HCT116 (cell line): ENCODE results near the gene EDDM3A. TPM values are rescaled to one million over a fixed set of nuclear protein-coding genes. Genes with fewer than 3 reads are reported as not detected.

Experiments used
- ATAC-seq: fragments of 200-7000 bp; cut with Tn5 transposase; 2 replicates; pipeline ENCODE4 v1.9.1; 2020; ENCODE audit warnings: mild to moderate bottlenecking, moderate library complexity
- BruUV-seq: library from RNA; stranded (reverse); fragments of 400-500 nt; replicated peaks from 2 replicates; lab custom pipeline; 2021; lab: Mats Ljungman, UMichigan
- CTCF ChIA-PET: fragments of 300-600 bp; sonication (Branson Sonifier 250); formaldehyde crosslinking; loops from one replicate; lab custom pipeline; 2021; ENCODE audit warnings: antibody characterized with exemption; lab: Charles Lee
- POLR2A ChIA-PET: fragments of 300-600, 350-600 bp; sonication (Branson Sonifier 250); formaldehyde crosslinking; loops from one replicate; lab custom pipeline; 2021; ENCODE audit warnings: antibody characterized with exemption; lab: Charles Lee
- RAD21 ChIA-PET, 2 experiments: fragments of 300-600 bp; sonication (Branson Sonifier 250); formaldehyde crosslinking; loops; one replicate each; lab custom pipeline; 2023; ENCODE audit warnings: low total read pairs in 2 of 2; ENCODE audit not compliant: uncharacterized antibody in 2 of 2, unreplicated experiment in 2 of 2, low non-redundant PET in 1 of 2; lab: Charles Lee
- DNase-seq: peaks from one replicate; pipeline ENCODE4 v3.0.0-alpha.2; 2010; ENCODE audit warnings: low read depth, low spot score
- H2AFZ ChIP-seq: fragments of 200-600 bp; shearing (Covaris generic), sonication (generic); 2 replicates; pipeline ENCODE4 v1.6.1; 2017; ENCODE audit warnings: low read depth, mixed run types, mixed read lengths, antibody characterized with exemption, low read length; ENCODE audit not compliant: poor library complexity, severe bottlenecking
- H3K27ac ChIP-seq: 2 replicates; pipeline ENCODE4 v1.5.1; 2012; ENCODE audit warnings: low read depth, low read length
- H3K27me3 ChIP-seq: fragments of 200-600 bp; sonication (generic); 2 replicates; pipeline ENCODE4 v1.6.1; 2016; ENCODE audit warnings: mixed run types, low read length, mixed read lengths; ENCODE audit not compliant: insufficient read depth
- H3K36me3 ChIP-seq, 2 experiments: fragments of 200-500 bp in 1 of 2; fragments of 200-600 bp in 1 of 2; sonication (Bioruptor generic) in 1 of 2; sonication (generic) in 1 of 2; 2 replicates each; pipeline versions ENCODE4 v1.5.1 to v1.6.1; 2014 to 2016; ENCODE audit warnings: low read length in 2 of 2, inconsistent platforms in 1 of 2, mixed read lengths in 1 of 2, mixed run types in 1 of 2; ENCODE audit not compliant: insufficient read depth in 2 of 2, control insufficient read depth in 1 of 2
- H3K4me1 ChIP-seq, 2 experiments: fragments of 200-600 bp in 1 of 2; sonication (generic) in 1 of 2; 2 replicates each; pipeline versions ENCODE4 v1.5.1 to v1.6.1; 2012 to 2017; ENCODE audit warnings: low read length in 2 of 2, inconsistent platforms in 1 of 2, mild to moderate bottlenecking in 1 of 2, mixed read lengths in 1 of 2, mixed run types in 1 of 2, moderate library complexity in 1 of 2; ENCODE audit not compliant: insufficient read depth in 2 of 2, control insufficient read depth in 1 of 2
- H3K4me2 ChIP-seq: fragments of 200-600 bp; sonication (generic); 2 replicates; pipeline ENCODE4 v1.6.1; 2017; ENCODE audit warnings: mixed run types, low read length, mixed read lengths
- H3K4me3 ChIP-seq, 2 experiments: fragments of 200-600 bp in 1 of 2; sonication (generic) in 1 of 2; replicated peaks in 1 of 2; 2 replicates each; pipeline ENCODE4 v1.5.1; 2011 to 2016; ENCODE audit warnings: low read length in 2 of 2, control low read depth in 1 of 2, low read depth in 1 of 2, mild to moderate bottlenecking in 1 of 2, mixed read lengths in 1 of 2, mixed run types in 1 of 2
- H3K79me2 ChIP-seq: fragments of 200-600 bp; sonication (generic); 2 replicates; pipeline ENCODE4 v1.6.1; 2017; ENCODE audit warnings: mild to moderate bottlenecking, mixed run types, low read length, moderate library complexity, mixed read lengths; ENCODE audit not compliant: insufficient read depth
- H3K9ac ChIP-seq: fragments of 200-600 bp; sonication (generic); 2 replicates; pipeline ENCODE4 v1.6.1; 2016; ENCODE audit warnings: low read length, mixed read lengths
- H3K9me2 ChIP-seq: fragments of 200-600 bp; sonication (generic), shearing (Covaris generic); 2 replicates; pipeline ENCODE4 v1.6.1; 2017; ENCODE audit warnings: mixed run types, mild to moderate bottlenecking, moderate library complexity; ENCODE audit not compliant: insufficient read depth
- H3K9me3 ChIP-seq, 2 experiments: fragments of 200-500 bp in 1 of 2; fragments of 200-600 bp in 1 of 2; sonication (Bioruptor generic) in 1 of 2; sonication (generic) in 1 of 2; 2 replicates each; pipeline ENCODE4 v1.6.1; 2014 to 2017; ENCODE audit warnings: low read length in 2 of 2, mixed read lengths in 2 of 2, inconsistent platforms in 1 of 2, low read depth in 1 of 2, mild to moderate bottlenecking in 1 of 2, mixed run types in 1 of 2, moderate library complexity in 1 of 2; ENCODE audit not compliant: control insufficient read depth in 1 of 2, insufficient read depth in 1 of 2
- H4K20me1 ChIP-seq: fragments of 200-600 bp; sonication (generic), shearing (Covaris generic); 2 replicates; pipeline ENCODE4 v1.6.1; 2017; ENCODE audit warnings: mixed run types, mild to moderate bottlenecking, moderate library complexity; ENCODE audit not compliant: insufficient read depth
- ATF3 ChIP-seq: IDR thresholded peaks from 2 replicates; pipeline ENCODE4 v1.6.1; 2012
- CBX3 ChIP-seq: IDR thresholded peaks from 2 replicates; pipeline ENCODE4 v1.6.1; 2012; ENCODE audit warnings: low read depth
- CEBPB ChIP-seq: IDR thresholded peaks from 2 replicates; pipeline ENCODE4 v1.6.1; 2012; ENCODE audit warnings: low read depth
- CTCF ChIP-seq, 3 experiments: fragments of 200-600 bp in 1 of 3; sonication (generic) in 1 of 3; IDR thresholded peaks in 2 of 3; conservative IDR thresholded peaks in 1 of 3; 2 replicates each; pipeline ENCODE4 v1.5.1; 2012 to 2017; ENCODE audit warnings: low read depth in 2 of 3, low read length in 2 of 3, antibody characterized with exemption in 1 of 3, borderline replicate concordance in 1 of 3, control low read depth in 1 of 3, mild to moderate bottlenecking in 1 of 3, mixed read lengths in 1 of 3, mixed run types in 1 of 3, moderate library complexity in 1 of 3; ENCODE audit not compliant: insufficient read depth in 1 of 3
- EGR1 ChIP-seq: IDR thresholded peaks from 2 replicates; pipeline ENCODE4 v1.6.1; 2012; ENCODE audit warnings: low read depth
- ELF1 ChIP-seq: IDR thresholded peaks from 2 replicates; pipeline ENCODE4 v1.6.1; 2012; ENCODE audit warnings: low read depth, borderline replicate concordance
- MAX ChIP-seq: IDR thresholded peaks from 2 replicates; pipeline ENCODE4 v1.6.1; 2012
- POLR2AphosphoS5 ChIP-seq: IDR thresholded peaks from 2 replicates; pipeline ENCODE4 v1.6.1; 2011; ENCODE audit warnings: mild to moderate bottlenecking, low read depth, low read length, moderate library complexity
- REST ChIP-seq: IDR thresholded peaks from 2 replicates; pipeline ENCODE4 v1.6.1; 2012; ENCODE audit warnings: low read depth
- ZNF274 ChIP-seq: fragments of 200-500 bp; sonication (Bioruptor generic); IDR thresholded peaks from 2 replicates; pipeline ENCODE4 v1.6.1; 2014; ENCODE audit warnings: mild to moderate bottlenecking, low read depth, low read length, inconsistent platforms
- intact Hi-C: fragments of 100-400 bp; cut with micrococcal nuclease; formaldehyde crosslinking; loops from 2 replicates; pipeline ENCODE4 v1.10.0; 2022
- total RNA-seq: library from RNA; stranded (reverse); gene quantifications from one replicate; pipeline ENCODE4 v1.2.1, GENCODE V29; 2021; ENCODE audit not compliant: unreplicated experiment

Gene EDDM3A
- total RNA-seq, 1 experiment from 2014 or later, result not detected

- TF ChIP-seq CTCF (IDR thresholded peaks at IDR 0.05 in 2 of 3, conservative IDR thresholded peaks at IDR 0.05 in 1 of 3; ENCODE audit: borderline replicate concordance in 1 of 3, insufficient read depth in 1 of 3, low read depth in 2 of 3, low read length in 2 of 3) (no peak), MAX (no peak), EGR1 (no peak), CEBPB (no peak)
Measured at GRCh38 chr14:20746566-20746965, 879 bp downstream of the EDDM3A start (continued).

- H3K9ac ChIP-seq, result no peak overlapping the region
- no peak overlapping the region for H3K4me3 ChIP-seq
- no peak for TF ChIP-seq CTCF (IDR thresholded peaks at IDR 0.05 in 2 of 3, conservative IDR thresholded peaks at IDR 0.05 in 1 of 3; ENCODE audit: borderline replicate concordance in 1 of 3, insufficient read depth in 1 of 3, low read depth in 2 of 3, low read length in 2 of 3)
- TF ChIP-seq REST, result no peak
- no peak for TF ChIP-seq ELF1
- TF ChIP-seq CBX3, result no peak
- TF ChIP-seq ATF3, result no peak
- TF ChIP-seq ZNF274, result no peak
- TF ChIP-seq POLR2AphosphoS5, result no peak
- POLR2A ChIA-PET, result no interaction called here
- intact Hi-C loops, result no loop called here
- DNase-seq (no peak), ATAC-seq (no peak)
- RAD21 ChIA-PET, result no interaction called here
- no peaks in the 10 kb centered on the region for H3K4me1 ChIP-seq
- no peak overlapping the region for H3K4me2 ChIP-seq
- H3K9me3 ChIP-seq, result peaks cover 13 to 17% of the 10 kb centered on the region in 2 experiments; a peak in 3 of 4 replicates
- H4K20me1 ChIP-seq, result no peaks in the 10 kb centered on the region
- H3K27me3 ChIP-seq, result no peaks in the 10 kb centered on the region
- BruUV-seq, result no TSS peak
- H2AFZ ChIP-seq, result no peak overlapping the region
- no peaks in the 10 kb centered on the region for H3K9me2 ChIP-seq
- no peak overlapping the region for H3K27ac ChIP-seq
- no peaks in the 10 kb centered on the region for H3K36me3 ChIP-seq
- CTCF ChIA-PET, result no interaction called here
- no peaks in the 10 kb centered on the region for H3K79me2 ChIP-seq
Measured at GRCh38 chr14:20748439-20748838, 2.8 kb downstream of the EDDM3A start.
